ENCODE data around the gene HAS3.
"Not testable (repeated sequence)": the region's sequence is repeated elsewhere in the genome, so short reads cannot be mapped to it uniquely, and the experiment has no call there.

HAS3 gene

GRCh38 chr16:69105501-69106361 is at the start of gene HAS3:
HAS3 (plus strand) TSS chr16:69105653; CDS start chr16:69109396, 3,743 bp downstream.
- DNase-seq (ENCODE audit: low read depth): peak; percentile 40

GRCh38 chr16:69055980-69056379 is 49.5 kb upstream of the HAS3 start:
- no peak for DNase-seq (ENCODE audit: low read depth)

GRCh38 chr16:69056421-69056820 is 49.0 kb upstream of the HAS3 start:
- DNase-seq (ENCODE audit: low read depth): no peak

- DNase-seq (ENCODE audit: low read depth): no peak
These were observed 47.8 kb upstream of the HAS3 start for GRCh38 chr16:69057400-69058378.

- not testable (repeated sequence) for DNase-seq (ENCODE audit: low read depth)
These were observed 42.0 kb upstream of the HAS3 start for GRCh38 chr16:69063491-69063890.

GRCh38 chr16:69064124-69064763 is 41.2 kb upstream of the HAS3 start:
- DNase-seq (ENCODE audit: low read depth): no peak

GRCh38 chr16:69064764-69065313 is 40.6 kb upstream of the HAS3 start:
- no peak for DNase-seq (ENCODE audit: low read depth)

- DNase-seq (ENCODE audit: low read depth): no peak
These were observed 35.9 kb upstream of the HAS3 start for GRCh38 chr16:69069504-69069903.

- no peak for DNase-seq (ENCODE audit: low read depth)
These were observed 34.4 kb upstream of the HAS3 start for GRCh38 chr16:69071036-69071435.

- DNase-seq (ENCODE audit: low read depth): no peak
These were observed 32.8 kb upstream of the HAS3 start for GRCh38 chr16:69072640-69072974.

- DNase-seq (ENCODE audit: low read depth): no peak
These were observed 32.2 kb upstream of the HAS3 start for GRCh38 chr16:69073181-69073702.

GRCh38 chr16:69077251-69077650 is 28.2 kb upstream of the HAS3 start:
- DNase-seq (ENCODE audit: low read depth): no peak

GRCh38 chr16:69078073-69078472 is 27.4 kb upstream of the HAS3 start:
- no peak for DNase-seq (ENCODE audit: low read depth)

GRCh38 chr16:69079697-69080096 is 25.8 kb upstream of the HAS3 start:
- no peak for DNase-seq (ENCODE audit: low read depth)

- no peak for DNase-seq (ENCODE audit: low read depth)
These were observed 22.0 kb upstream of the HAS3 start for GRCh38 chr16:69083306-69083941.

- no peak for DNase-seq (ENCODE audit: low read depth)
These were observed 21.2 kb upstream of the HAS3 start for GRCh38 chr16:69084289-69084688.

- DNase-seq (ENCODE audit: low read depth): no peak
These were observed 20.3 kb upstream of the HAS3 start for GRCh38 chr16:69085032-69085695.

- DNase-seq (ENCODE audit: low read depth): no peak
These were observed 18.3 kb upstream of the HAS3 start for GRCh38 chr16:69087161-69087581.

GRCh38 chr16:69088684-69089083 is 16.8 kb upstream of the HAS3 start:
- no peak for DNase-seq (ENCODE audit: low read depth)

- DNase-seq (ENCODE audit: low read depth): no peak
These were observed 16.2 kb upstream of the HAS3 start for GRCh38 chr16:69089091-69089910.
